ENCODE data around the gene OFD1.

The OFD1 gene

DNA sequence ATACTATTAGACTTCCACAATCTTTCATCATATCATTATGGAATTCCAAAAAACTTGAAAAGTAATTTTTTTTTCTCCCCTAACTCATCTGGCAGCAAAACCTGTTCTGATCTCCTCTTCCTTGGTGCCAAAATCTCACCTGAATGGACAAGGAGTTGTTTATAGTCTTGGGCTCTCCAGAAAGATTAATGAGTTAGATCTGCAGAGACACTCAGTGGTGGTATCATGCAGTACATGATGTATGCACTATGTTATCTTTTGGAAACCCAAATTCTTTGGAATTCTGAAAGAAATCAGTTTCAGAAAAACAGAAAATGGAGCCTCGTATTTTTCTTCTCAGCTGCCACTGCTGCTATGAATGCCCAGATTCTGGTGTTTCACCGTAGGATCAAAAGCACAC lies 70.7 kb downstream of the OFD1 start:
- DNase-seq, result no peak

DNA sequence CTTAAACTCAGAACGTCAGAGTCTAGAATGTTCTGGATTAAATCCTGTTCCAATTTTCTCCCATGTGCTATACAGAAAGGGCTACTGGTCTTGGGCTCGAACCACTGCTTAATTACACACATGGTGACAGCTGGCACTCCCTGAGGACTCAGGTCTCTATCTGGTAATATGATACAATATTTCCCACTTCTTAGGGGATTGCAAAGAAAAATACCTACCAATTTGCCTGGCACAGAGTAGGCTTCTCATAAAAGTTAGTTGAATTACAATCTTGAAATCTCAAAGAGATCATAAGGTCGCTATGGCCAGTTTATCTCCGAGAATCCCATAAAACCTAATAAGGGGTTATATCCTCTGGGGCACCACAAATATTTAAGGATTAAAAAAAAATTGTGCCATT lies 73.7 kb downstream of the OFD1 start:
- DNase-seq, result no peak

DNA sequence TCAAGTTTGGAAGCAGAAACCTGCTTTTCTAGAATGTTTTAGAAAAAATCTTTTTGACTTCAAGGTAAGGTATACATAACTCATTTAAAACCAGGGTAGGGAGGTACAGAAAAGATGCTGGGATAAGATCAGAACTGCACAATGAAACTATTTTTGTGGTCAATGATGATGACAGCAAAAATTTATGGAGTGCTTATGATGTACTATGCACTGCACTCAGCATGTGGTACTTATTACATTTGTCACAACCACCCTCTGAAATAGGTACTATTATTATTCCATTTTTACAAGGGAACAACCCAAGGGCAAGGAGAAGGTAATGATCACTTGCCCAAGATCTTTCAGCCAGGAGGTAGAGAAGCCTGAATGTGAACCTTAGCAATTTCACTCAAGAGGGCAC lies 74.3 kb downstream of the OFD1 start:
- no peak for DNase-seq

DNA sequence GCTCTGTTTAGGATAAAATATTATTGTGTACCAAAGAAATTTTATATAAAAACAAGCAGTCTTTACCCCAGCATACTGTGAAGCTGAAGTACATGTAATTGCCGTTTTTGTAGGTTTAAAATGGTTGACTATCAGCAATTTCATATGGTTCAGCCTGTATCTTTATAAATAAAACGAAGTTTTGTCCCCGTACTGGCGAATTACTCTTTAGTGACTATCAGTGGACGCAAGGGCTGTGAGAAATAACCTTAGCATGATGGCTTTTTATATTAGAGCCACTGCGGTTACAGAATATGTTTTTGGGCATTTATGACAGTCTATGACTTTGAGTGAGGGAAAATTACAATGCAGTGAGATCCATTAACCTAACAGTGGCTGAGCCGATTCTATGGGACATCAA lies 81.1 kb downstream of the OFD1 start:
- DNase-seq, result no peak

DNA sequence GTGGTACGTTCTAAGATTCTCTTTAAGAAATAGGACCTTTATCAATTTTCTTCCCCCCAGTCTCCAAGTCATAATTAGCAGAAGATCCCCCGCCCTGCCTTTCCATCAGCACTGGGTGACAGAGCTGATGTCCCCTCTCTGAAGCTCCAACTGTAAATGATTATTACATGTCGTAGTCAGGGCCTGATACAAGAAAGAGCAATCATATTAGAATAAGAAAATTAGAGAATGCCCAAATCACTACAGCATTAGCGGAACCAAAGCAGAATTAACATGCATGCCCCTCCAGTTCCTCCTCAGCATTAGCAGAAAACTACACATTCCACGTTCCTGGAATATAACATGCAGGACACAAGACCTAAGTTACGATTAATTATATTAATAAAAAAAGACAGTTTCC lies 81.6 kb downstream of the OFD1 start:
- no peak for DNase-seq

DNA sequence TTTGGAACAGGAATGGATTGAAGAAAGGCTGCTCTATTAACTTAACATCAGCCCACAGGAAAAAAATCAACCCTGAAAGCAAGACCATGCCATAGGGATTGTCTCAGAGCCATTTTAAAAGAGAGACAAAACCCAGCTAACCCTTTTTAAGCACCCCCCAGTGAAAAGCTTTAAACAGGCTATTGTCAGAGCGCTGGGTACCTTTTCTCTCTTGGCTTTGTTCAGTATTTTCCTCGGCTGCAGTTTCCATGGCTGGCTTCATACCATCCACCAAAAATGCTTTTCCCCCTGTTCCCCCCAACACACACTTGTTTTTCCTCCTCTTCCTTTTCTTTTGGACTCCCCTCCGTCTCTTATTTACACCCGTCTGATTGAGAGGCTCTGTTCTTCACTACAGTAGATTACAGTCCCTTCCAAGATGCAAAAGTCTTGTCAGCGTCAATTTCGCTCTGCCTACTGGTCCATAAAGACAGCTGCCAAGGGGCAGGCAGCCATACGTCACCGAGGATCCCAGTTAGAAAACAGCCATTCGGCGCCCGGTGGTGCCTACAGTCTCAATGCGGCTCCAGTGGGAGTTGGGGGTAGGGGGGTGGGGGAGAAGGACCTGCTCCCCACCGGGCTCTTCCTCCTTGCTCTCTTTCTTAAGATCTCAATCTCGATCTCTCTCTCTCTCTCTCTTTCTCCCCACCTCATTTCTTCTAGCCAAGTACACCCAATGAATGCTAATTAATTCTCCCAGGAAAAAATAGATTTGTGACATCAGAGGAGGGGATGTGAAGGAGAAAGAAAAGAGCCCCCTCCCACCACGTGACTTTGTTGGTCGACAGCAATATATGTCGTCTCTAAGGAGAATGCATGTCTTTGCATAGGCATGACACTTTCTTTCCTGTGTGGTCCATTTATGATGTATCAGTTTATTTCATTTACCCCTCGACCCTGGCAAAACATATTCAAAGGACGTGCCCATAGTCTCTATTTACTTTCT lies 82.4 kb downstream of the OFD1 start, which contains the start of gene GPM6B:
Gene GPM6B (minus strand): TSS at position 451 of the 985 bp plus-strand sequence. CDS start 189 bp downstream, at position 262.
- no peak for DNase-seq
